K562 (cell line): ENCODE data around the gene MRPS10. TPM values are rescaled to one million over a fixed set of nuclear protein-coding genes. Genes with fewer than 3 reads are reported as not detected.

Source experiments
- ATAC-seq: fragments of 200-7000 bp; cut with Tn5 transposase; 3 replicates; pipeline ENCODE4 v1.9.1; 2020; ENCODE audit warnings: moderate library complexity
- BruUV-seq: library from RNA; stranded (reverse); fragments of 400-500 nt; replicated peaks from 2 replicates; lab custom pipeline; 2021; lab: Mats Ljungman, UMichigan
- CTCF ChIA-PET: fragments of 300-600 bp; formaldehyde crosslinking; extraction: SDS; loops from one replicate; lab custom pipeline; 2021; ENCODE audit warnings: low intra/inter-chr PET ratio; lab: Yijun Ruan, JAX
- POLR2A ChIA-PET: fragments of 300-600, 350-650 bp; sonication (Branson Sonifier 250); formaldehyde crosslinking; extraction: SDS; loops from one replicate; lab custom pipeline; 2021; ENCODE audit warnings: antibody characterized with exemption, inconsistent platforms; lab: Yijun Ruan, JAX
- DNase-seq, 4 experiments: peaks; one replicate each; pipeline versions ENCODE4 v3.0.0 to v3.0.0-alpha.2; 2011 to 2018; ENCODE audit warnings: low spot score in 3 of 4, mixed read lengths in 3 of 4; ENCODE audit errors: extremely low read depth in 1 of 4
- FAIRE-seq: peaks from 2 replicates; lab custom pipeline; 2011; peaks lifted over from hg19 to GRCh38; lab: Jason Lieb, UNC
- H2AFZ ChIP-seq: 2 replicates; pipeline ENCODE4 v1.6.0; 2011; ENCODE audit warnings: low read depth, low read length, control low read depth, inconsistent platforms
- H3K27ac ChIP-seq: fragments of 200-600 bp; 3 replicates; pipeline ENCODE4 v1.8.0; 2011; ENCODE audit warnings: low read depth, mild to moderate bottlenecking, control low read depth, inconsistent platforms, low read length, moderate library complexity, mixed read lengths; ENCODE audit errors: extremely low read depth
- H3K27me3 ChIP-seq, 2 experiments: fragments of 300-600 bp in 1 of 2; 2 replicates in 1 of 2; 3 replicates in 1 of 2; pipeline versions ENCODE4 v1.6.0 to v1.8.0; 2011; ENCODE audit warnings: inconsistent platforms in 2 of 2, low read length in 2 of 2, mild to moderate bottlenecking in 1 of 2, mixed read lengths in 1 of 2, moderate library complexity in 1 of 2; ENCODE audit not compliant: control insufficient read depth in 2 of 2, insufficient read depth in 2 of 2
- H3K36me3 ChIP-seq: fragments of 300-600 bp; 3 replicates; pipeline ENCODE4 v1.8.0; 2011; ENCODE audit warnings: mild to moderate bottlenecking, low read length, inconsistent platforms; ENCODE audit not compliant: control insufficient read depth, insufficient read depth
- H3K4me1 ChIP-seq, 2 experiments: fragments of 200-600 bp in 1 of 2; replicated peaks in 1 of 2; 2 replicates in 1 of 2; 3 replicates in 1 of 2; pipeline versions ENCODE4 v1.5.1 to v1.8.0; 2011; ENCODE audit warnings: inconsistent platforms in 2 of 2, low read length in 2 of 2, mild to moderate bottlenecking in 1 of 2, mixed read lengths in 1 of 2, moderate library complexity in 1 of 2; ENCODE audit not compliant: control insufficient read depth in 2 of 2, insufficient read depth in 2 of 2
- H3K4me2 ChIP-seq: 2 replicates; pipeline ENCODE4 v1.6.1; 2011; ENCODE audit warnings: low read length, control low read depth, inconsistent platforms, mixed read lengths; ENCODE audit not compliant: insufficient read depth
- H3K4me3 ChIP-seq: fragments of 200-600 bp; sonication (generic), shearing (Covaris generic); 2 replicates; pipeline ENCODE4 v1.5.1; 2016; ENCODE audit warnings: control low read depth, inconsistent platforms
- H3K79me2 ChIP-seq: fragments of 200-600 bp; 3 replicates; pipeline ENCODE4 v1.8.0; 2011; ENCODE audit warnings: low read length, inconsistent platforms; ENCODE audit not compliant: control insufficient read depth, insufficient read depth
- H3K9ac ChIP-seq, 2 experiments: 2 replicates each; pipeline versions ENCODE4 v1.6.0 to v1.6.1; 2011; ENCODE audit warnings: low read depth in 2 of 2, low read length in 2 of 2, control low read depth in 1 of 2, inconsistent platforms in 1 of 2, mild to moderate bottlenecking in 1 of 2, mixed read lengths in 1 of 2; ENCODE audit not compliant: insufficient read depth in 1 of 2
- H3K9me1 ChIP-seq: one replicate; pipeline ENCODE4 v1.6.0; 2011; ENCODE audit warnings: inconsistent platforms, mild to moderate bottlenecking, low read length, moderate library complexity; ENCODE audit not compliant: control insufficient read depth, insufficient read depth
- H3K9me3 ChIP-seq: replicated peaks from 2 replicates; pipeline ENCODE4 v1.5.1; 2011; ENCODE audit warnings: low read depth, low read length, inconsistent platforms; ENCODE audit not compliant: control insufficient read depth, insufficient read depth
- H4K20me1 ChIP-seq: replicated peaks from 2 replicates; pipeline ENCODE4 v1.6.1; 2011; ENCODE audit warnings: low read length, inconsistent platforms, mixed read lengths; ENCODE audit not compliant: control insufficient read depth, insufficient read depth
- CEBPG ChIP-seq, 3 experiments: fragments of 200-800 bp in 1 of 3; sonication (Bioruptor generic) in 1 of 3; sonication (generic) in 1 of 3; formaldehyde crosslinking in 1 of 3; IDR thresholded peaks in 2 of 3; conservative IDR thresholded peaks in 1 of 3; 2 replicates each; pipeline versions ENCODE4 v1.6.1 to v1.8.0; 2016 to 2022; ENCODE audit warnings: missing compliant biosample characterization in 2 of 3, missing genetic modification characterization in 2 of 3, mild to moderate bottlenecking in 1 of 3, missing genetic modification reagents in 1 of 3
- FOXJ3 ChIP-seq: sonication (generic); formaldehyde crosslinking; IDR thresholded peaks from 2 replicates; pipeline ENCODE4 v1.4.0; 2020; ENCODE audit warnings: mild to moderate bottlenecking, missing genetic modification reagents
- NFIC ChIP-seq: fragments of 450-650 bp; IDR thresholded peaks from 2 replicates; pipeline ENCODE4 v1.6.1; 2017; ENCODE audit warnings: mild to moderate bottlenecking, inconsistent platforms
- PHF21A ChIP-seq: fragments of 450-650 bp; IDR thresholded peaks from 2 replicates; pipeline ENCODE4 v1.6.1; 2017; ENCODE audit warnings: low read depth, borderline replicate concordance
- SIN3A ChIP-seq, 2 experiments: fragments of 150-350 bp in 1 of 2; IDR thresholded peaks; 2 replicates each; pipeline ENCODE4 v1.6.1; 2011 to 2016; ENCODE audit warnings: borderline replicate concordance in 2 of 2, low read depth in 2 of 2, low read length in 2 of 2, mild to moderate bottlenecking in 2 of 2, moderate library complexity in 2 of 2; ENCODE audit not compliant: control insufficient read depth in 1 of 2
- ZNF224 ChIP-seq: sonication (generic); formaldehyde crosslinking; IDR thresholded peaks from 2 replicates; pipeline ENCODE4 v1.8.0; 2022; ENCODE audit warnings: mild to moderate bottlenecking, missing genetic modification reagents
- ZNF41 ChIP-seq: fragments of 250-450 bp; sonication (Bioruptor Pico); conservative IDR thresholded peaks from 2 replicates; pipeline ENCODE4 v1.4.0; 2020; ENCODE audit warnings: mild to moderate bottlenecking
- whole genome bisulfite sequencing: fragments of 100-300 bp; shearing (Covaris generic); methylation state at CpG from one replicate; pipeline ENCODE4 v1.1.6; 2016; ENCODE audit warnings: low coverage, mixed read lengths; ENCODE audit not compliant: insufficient coverage; ENCODE audit errors: missing lambda C conversion rate; 5-methylcytosine and 5-hydroxymethylcytosine counted together
- in situ Hi-C: fragments of 300-500 bp; cut with MboI; formaldehyde crosslinking; loops from 4 replicates; pipeline ENCODE4 v1.15.0; 2018; ENCODE audit warnings: inconsistent platforms, mixed read lengths
- intact Hi-C: fragments of 100-400 bp; cut with micrococcal nuclease; formaldehyde crosslinking; loops from 2 replicates; pipeline ENCODE4 v1.14.2; 2022
- polyA plus RNA-seq, 8 experiments: library from polyadenylated mRNA; depleted of rRNA in 4 of 8; stranded (reverse) in 5 of 8; unstranded in 3 of 8; fragments of >200 nt; fragmentation: Nextera tagmentation in 2 of 8; fragmentation: Illumina TruSeq in 1 of 8; extraction: Ambion mirVana in 2 of 8; extraction: Trizol in 1 of 8; gene quantifications; 2 replicates each; pipeline versions ENCODE4 v1.2.1 to v1.2.3, GENCODE V29; 2011 to 2014; ENCODE audit warnings: inconsistent platforms in 1 of 8, missing spikeins in 1 of 8
- total RNA-seq, 7 experiments: library from RNA; depleted of rRNA in 6 of 7; stranded (reverse); fragments of >200 nt in 6 of 7; fragmentation: Illumina TruSeq in 2 of 7; extraction: Trizol in 2 of 7; gene quantifications; 2 replicates each; pipeline versions ENCODE4 v1.2.1 to v1.2.3, GENCODE V29; 2011 to 2021; ENCODE audit warnings: low replicate concordance in 1 of 7
- TF ChIP-seq, protein P1 (sequence below): sonication (generic); formaldehyde crosslinking; IDR thresholded peaks from 2 replicates; pipeline ENCODE4 v1.8.0; 2022; ENCODE audit warnings: mild to moderate bottlenecking, missing genetic modification reagents
- TF ChIP-seq, protein P2 (sequence below), 2 experiments: IDR thresholded peaks in 1 of 2; conservative IDR thresholded peaks in 1 of 2; 2 replicates each; pipeline ENCODE4 v1.6.1; 2016; ENCODE audit warnings: low read depth in 2 of 2, mild to moderate bottlenecking in 1 of 2, missing compliant biosample characterization in 1 of 2, missing genetic modification characterization in 1 of 2, moderate library complexity in 1 of 2

Gene MRPS10
- total and polyA plus RNA-seq, 9 of the 15 experiments (the other 6 are each of a cell fraction or from before 2014, with no cell fraction given): 48.6 to 166 (median 93.7) TPM

DNA sequence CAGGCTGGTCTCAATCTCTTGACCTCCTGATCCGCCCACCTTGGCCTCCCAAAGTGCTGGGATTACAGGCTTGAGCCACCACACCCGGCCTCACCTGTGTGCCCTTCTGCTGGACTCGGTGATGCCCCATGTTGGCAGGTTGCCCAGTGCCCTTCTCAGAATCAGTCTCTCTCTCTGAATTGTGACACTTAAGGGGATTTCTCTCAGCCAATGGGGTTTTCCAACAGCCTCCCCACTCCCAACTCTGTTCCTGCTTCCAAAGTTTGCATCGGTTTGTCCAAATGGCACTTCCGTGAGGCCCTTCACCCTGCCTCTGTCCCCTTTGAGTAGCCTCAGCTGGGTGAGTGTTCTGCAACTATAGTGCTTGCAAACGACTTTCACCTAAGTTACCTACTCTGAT, 3.1 kb upstream of the MRPS10 start:
- H2AFZ ChIP-seq: peak overlapping the region; percentile 61
- DNase-seq (no peak), FAIRE-seq (no peak)

More for the DNA sequence above, 3.1 kb upstream of the MRPS10 start:
- TF ChIP-seq FOXJ3 (CRISPR knock-in tag) (no peak), ZNF224 (CRISPR knock-in tag) (no peak), CEBPG (CRISPR knock-in tag; IDR thresholded peaks at IDR 0.05) (0 out of 2 replicates have a peak, but pooled peaks have one; percentile 15), CEBPG (tag; conservative IDR thresholded peaks at IDR 0.05 in 1 of 2, IDR thresholded peaks at IDR 0.05 in 1 of 2) (no peak), NFIC (peak; percentile 50; the same call in 1 of the 2 replicates), ZNF41 (CRISPR knock-in tag) (no peak), PHF21A (no peak), SIN3A (IDR thresholded peaks at IDR 0.05; ENCODE audit: borderline replicate concordance in 2 of 2, control insufficient read depth in 1 of 2, low read depth in 2 of 2, low read length in 2 of 2) (no peak)
- TF ChIP-seq, protein P1, sequence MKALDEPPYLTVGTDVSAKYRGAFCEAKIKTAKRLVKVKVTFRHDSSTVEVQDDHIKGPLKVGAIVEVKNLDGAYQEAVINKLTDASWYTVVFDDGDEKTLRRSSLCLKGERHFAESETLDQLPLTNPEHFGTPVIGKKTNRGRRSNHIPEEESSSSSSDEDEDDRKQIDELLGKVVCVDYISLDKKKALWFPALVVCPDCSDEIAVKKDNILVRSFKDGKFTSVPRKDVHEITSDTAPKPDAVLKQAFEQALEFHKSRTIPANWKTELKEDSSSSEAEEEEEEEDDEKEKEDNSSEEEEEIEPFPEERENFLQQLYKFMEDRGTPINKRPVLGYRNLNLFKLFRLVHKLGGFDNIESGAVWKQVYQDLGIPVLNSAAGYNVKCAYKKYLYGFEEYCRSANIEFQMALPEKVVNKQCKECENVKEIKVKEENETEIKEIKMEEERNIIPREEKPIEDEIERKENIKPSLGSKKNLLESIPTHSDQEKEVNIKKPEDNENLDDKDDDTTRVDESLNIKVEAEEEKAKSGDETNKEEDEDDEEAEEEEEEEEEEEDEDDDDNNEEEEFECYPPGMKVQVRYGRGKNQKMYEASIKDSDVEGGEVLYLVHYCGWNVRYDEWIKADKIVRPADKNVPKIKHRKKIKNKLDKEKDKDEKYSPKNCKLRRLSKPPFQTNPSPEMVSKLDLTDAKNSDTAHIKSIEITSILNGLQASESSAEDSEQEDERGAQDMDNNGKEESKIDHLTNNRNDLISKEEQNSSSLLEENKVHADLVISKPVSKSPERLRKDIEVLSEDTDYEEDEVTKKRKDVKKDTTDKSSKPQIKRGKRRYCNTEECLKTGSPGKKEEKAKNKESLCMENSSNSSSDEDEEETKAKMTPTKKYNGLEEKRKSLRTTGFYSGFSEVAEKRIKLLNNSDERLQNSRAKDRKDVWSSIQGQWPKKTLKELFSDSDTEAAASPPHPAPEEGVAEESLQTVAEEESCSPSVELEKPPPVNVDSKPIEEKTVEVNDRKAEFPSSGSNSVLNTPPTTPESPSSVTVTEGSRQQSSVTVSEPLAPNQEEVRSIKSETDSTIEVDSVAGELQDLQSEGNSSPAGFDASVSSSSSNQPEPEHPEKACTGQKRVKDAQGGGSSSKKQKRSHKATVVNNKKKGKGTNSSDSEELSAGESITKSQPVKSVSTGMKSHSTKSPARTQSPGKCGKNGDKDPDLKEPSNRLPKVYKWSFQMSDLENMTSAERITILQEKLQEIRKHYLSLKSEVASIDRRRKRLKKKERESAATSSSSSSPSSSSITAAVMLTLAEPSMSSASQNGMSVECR (CRISPR knock-in tag): no peak
- TF ChIP-seq, protein P2, sequence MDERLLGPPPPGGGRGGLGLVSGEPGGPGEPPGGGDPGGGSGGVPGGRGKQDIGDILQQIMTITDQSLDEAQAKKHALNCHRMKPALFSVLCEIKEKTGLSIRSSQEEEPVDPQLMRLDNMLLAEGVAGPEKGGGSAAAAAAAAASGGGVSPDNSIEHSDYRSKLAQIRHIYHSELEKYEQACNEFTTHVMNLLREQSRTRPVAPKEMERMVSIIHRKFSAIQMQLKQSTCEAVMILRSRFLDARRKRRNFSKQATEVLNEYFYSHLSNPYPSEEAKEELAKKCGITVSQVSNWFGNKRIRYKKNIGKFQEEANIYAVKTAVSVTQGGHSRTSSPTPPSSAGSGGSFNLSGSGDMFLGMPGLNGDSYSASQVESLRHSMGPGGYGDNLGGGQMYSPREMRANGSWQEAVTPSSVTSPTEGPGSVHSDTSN (CRISPR knock-in tag; IDR thresholded peaks at IDR 0.05; ENCODE audit: low read depth): no peak
- TF ChIP-seq, protein P2 (tag; conservative IDR thresholded peaks at IDR 0.05; ENCODE audit: low read depth): no peak
- TF ChIP-seq, all 486 proteins: peak for 2
- Histone ChIP-seq H3K4me1 (peaks cover 5% of the 10 kb centered on the region in 2 experiments; a peak in 3 of 5 replicates), H4K20me1 (no peaks in the 10 kb centered on the region), H3K27me3 (no peaks in the 10 kb centered on the region), H3K4me3 (no peak overlapping the region), H3K9me3 (no peaks in the 10 kb centered on the region), H3K27ac (no peak overlapping the region), H3K79me2 (peaks cover 18% of the 10 kb centered on the region), H3K36me3 (no peaks in the 10 kb centered on the region), H3K4me2 (no peak overlapping the region), H3K9ac (no peak overlapping the region), H3K9me1 (no peaks in the 10 kb centered on the region)
- no peak for ATAC-seq
- in situ Hi-C loops: loop anchor here (10.0 kb wide), 1 partner anchor 436 kb away; the partner anchor contains the start of genes PRICKLE4 and TOMM6
- intact Hi-C loops: no loop called here
- CTCF ChIA-PET: no interaction called here
- no TSS peak for BruUV-seq
- POLR2A ChIA-PET: interaction anchor here (0.6 kb wide), 2 partner anchors 129 to 732 kb away, joined by 3 to 4 read pairs; no protein-coding TSS in a partner anchor
- WGBS: 53% methylated on average over 6 of the region's 6 CpGs
